GM13977 (cell line): ENCODE data around the gene SPACA9.

Source experiments
- DNase-seq: peaks from one replicate; pipeline ENCODE4 v3.0.0; 2012; ENCODE audit warnings: low spot score
- CTCF ChIP-seq: IDR thresholded peaks from 2 replicates; pipeline ENCODE4 v1.5.1; 2012; ENCODE audit warnings: mild to moderate bottlenecking, control low read depth; ENCODE audit not compliant: insufficient read depth; ENCODE audit errors: extremely low read depth, missing control alignments
- in situ Hi-C: fragments of 300-500 bp; cut with MboI; formaldehyde crosslinking; loops from one replicate; pipeline ENCODE4 v1.12.0; 2022; ENCODE audit warnings: low sequenced_read_pairs, low pct_unique_long_range_greater_than_20kb, mixed read lengths, inconsistent platforms; ENCODE audit not compliant: unreplicated experiment

SPACA9 gene

GRCh38 chr9:132931178-132931735, 52.6 kb downstream of the SPACA9 start:
- DNase-seq, result no peak
- in situ Hi-C loops, result no loop called here
- no peak for TF ChIP-seq CTCF

DNA sequence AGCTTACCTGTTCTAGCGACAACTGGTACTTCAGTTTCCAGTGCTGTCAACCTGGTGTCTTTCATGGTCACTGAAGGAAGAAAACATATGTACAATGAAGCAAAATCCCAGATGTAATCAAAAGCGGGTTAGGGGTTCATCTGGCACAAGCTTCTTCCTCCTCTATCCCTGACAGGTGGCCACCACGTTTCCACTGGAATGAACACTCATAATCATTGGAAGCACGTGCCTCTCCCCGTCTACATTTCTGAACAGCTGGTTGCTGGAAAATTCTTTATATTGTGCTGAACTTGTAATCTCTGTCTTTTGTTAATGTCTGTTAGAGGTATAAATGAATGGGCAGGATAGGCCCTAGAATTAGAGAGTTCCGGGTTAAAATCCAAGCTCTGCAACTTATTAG, 56.3 kb downstream of the SPACA9 start:
- DNase-seq, result no peak
- in situ Hi-C loops, result no loop called here
- TF ChIP-seq CTCF, result no peak

GRCh38 chr9:132937463-132937901, 58.8 kb downstream of the SPACA9 start:
- in situ Hi-C loops, result no loop called here
- no peak for DNase-seq
- no peak for TF ChIP-seq CTCF

DNA sequence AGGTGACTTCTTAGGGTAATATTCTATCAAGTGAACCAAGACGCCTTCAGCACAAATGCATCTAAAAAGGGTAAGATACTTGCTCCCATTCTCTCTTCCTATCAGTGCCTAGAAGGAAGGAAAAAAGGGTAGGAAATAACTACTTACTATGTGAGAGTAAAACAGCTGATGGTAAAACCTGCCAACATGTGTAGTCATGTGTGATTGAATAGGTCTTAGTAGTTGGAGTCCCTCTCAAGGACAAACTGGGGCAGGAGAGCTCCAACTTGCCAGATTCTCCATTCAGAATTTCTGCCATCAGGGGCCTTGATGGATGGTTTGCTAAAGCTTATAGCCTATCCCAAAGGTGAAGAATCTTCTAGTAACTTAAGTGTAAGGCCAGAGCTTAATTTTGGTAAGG, 60.5 kb downstream of the SPACA9 start:
- no peak for TF ChIP-seq CTCF
- in situ Hi-C loops, result no loop called here
- no peak for DNase-seq
